ENCODE results near the gene ACY1.
"Not testable (repeated sequence)": the region's sequence is repeated elsewhere in the genome, so short reads cannot be mapped to it uniquely, and the experiment has no call there.

The ACY1 gene

DNA sequence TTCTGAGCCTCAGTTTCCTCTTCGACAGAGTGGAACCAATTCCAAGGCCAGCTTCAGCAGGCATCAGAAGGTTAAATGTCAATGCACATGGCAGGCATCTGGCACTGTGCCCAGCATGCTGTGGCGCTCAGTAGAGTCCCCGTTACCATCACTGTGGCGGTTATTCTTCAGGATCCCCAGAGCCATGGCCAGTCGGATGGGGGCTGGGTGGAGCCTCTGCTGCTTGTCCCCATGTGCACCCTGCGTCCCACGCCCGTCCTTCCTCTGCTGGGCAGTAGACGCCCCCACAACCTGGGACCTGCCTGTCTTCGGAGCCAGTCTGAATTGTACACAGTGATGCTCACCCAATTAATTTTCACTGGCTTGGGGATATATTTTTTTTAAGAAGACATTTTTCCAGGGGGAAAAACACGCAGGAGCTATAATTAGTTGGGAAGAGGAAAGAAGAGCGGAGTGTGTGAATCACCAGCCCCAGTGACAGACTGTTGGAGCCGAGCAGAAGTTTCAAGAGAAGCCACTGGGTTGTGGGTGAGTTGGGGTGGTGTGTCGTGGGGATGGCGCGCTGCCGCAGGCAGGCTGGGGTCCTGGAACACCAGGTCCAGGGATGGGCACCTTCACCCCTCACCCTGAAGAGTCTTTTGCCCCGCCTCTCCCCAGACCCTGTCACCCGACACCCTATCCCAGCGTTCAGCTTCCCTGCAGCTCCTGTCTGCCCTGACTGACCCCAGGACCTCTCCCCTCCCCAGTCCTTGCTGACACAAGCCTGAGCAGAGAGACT is 39.2 kb downstream of the ACY1 start:
- DNase-seq (ENCODE audit: low read depth, low spot score) = no peak
- no peak overlapping the region for H3K27ac ChIP-seq

DNA sequence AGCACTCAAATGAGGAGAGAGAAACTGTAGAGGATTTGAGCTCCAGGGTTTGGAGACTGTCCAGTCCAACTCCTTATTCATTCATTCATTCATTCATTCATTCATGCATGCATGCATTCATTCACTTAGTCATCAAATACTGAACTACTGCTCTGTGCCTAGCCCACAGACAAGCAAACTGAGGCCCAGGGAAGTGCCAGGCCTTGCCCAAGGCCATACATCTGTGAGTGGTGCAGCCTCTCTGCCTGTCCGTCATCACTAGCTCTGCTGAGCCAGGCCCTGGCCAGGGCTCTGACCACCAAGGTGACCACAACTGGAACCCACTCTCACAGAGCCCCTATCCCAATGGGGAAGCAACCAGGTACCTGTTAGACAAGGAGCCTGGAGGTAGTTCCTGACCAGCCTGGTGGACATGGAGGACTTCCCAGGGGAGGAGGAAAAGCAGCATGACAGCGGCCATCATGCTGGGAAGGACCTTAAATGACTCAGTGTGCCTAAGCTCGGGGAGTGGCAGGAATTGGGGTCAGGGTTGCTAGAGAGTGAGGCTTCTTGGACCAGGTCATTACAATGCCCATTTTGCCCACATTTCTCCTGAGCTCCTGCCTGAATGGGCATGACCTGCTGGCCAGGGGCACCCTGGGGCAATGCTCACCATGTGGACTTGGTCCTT is 39.9 kb downstream of the ACY1 start:
- DNase-seq (ENCODE audit: low read depth, low spot score) = no peak
- H3K27ac ChIP-seq = no peak overlapping the region

DNA sequence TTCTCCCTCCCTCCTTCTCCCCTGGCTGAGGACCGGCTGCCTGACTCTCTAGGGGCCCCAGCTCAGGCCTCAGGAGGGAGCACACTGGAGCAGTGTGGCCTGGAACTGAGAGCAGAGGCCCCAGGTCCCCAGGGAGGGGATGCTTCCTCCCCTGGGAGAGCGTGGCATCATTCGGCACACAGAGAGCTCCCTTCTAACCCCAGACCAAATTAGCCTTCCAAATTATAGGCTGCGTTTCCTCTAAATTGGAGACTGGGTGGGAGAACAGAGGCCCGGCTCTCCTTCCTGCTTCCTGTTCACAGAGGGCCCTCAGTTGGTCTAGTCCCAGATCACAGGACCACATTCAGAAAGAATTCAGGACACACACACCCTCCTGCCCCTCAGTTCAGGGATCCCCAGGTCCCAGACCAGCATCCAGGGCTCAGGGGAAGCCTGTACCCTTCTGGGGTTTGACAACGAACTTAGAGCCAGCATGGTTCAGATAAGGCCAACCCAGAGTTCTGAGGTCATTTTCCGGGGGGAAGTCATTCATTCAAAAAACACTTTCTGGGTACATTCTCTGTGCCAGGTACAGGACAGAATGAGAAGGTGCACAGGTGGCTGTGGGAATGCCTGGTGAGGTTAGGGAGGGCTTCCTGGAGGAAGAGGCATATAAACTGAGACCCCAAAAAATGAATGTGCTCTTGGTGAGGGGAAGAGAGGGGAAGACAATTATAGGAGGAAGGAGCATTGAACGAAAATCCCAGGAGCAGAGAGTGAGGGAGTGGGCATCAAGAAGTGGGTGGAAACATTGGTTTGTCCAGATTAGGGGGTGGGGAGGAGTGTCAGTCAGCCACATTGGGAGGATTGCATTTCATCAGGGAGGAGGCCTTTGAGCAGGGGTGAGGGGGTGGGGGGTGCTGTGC is 40.8 kb downstream of the ACY1 start:
- DNase-seq (ENCODE audit: low read depth, low spot score) = no peak
- H3K27ac ChIP-seq = no peak overlapping the region

DNA sequence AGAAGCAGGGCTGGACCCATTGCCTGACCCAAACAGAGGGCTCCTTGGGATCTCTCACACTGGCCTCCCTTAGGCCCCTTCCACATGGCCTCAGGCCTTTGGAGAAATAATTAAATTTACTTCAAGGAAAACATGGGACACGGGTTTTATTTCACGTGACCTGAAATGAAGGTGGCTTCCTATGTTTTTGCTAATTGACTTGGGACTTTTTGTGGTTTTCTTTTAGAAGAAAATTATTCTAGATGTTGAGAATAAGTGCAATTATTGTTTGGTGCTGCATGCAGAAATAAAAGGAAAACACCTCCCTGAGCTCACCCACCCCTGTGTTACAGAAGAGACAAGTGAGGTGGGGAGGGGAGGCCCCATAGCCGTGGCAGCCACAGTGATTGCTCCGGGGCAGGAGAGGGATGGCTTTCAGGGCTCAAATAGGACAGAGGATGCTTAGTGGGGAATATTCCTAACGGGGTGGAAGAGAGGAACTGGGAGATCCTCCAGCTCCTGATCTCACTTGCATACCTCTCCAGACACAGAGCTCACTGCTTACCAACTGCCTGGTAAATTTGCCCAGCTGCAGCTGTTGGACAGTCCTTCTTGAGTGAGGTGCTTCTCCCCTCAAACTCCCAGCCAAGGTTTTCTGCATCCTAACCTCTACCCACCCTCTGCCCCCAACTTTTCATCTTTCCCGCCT is 41.6 kb downstream of the ACY1 start:
- no peak overlapping the region for H3K27ac ChIP-seq
- DNase-seq (ENCODE audit: low read depth, low spot score) = no peak

DNA sequence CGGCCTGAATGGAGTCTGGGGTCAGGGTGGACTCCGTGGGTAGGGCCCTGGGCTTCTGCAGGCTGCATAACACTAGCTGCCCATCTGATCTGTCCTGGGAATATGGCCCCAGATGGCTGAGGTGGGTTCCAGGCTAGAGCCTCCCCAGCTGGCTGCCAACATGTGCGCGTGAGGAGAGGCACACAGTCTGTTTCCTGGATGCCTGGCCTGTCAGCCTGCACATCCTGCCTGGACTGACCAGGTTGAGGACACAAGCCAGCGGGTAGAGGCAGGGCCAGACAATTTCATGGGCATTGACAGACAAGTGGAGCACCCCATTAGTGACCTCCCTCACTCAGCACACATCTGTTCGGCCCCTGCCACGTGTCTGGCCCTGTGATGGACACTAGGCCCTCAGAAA is 42.1 kb downstream of the ACY1 start:
- H3K27ac ChIP-seq = no peak overlapping the region
- DNase-seq (ENCODE audit: low read depth, low spot score) = no peak

DNA sequence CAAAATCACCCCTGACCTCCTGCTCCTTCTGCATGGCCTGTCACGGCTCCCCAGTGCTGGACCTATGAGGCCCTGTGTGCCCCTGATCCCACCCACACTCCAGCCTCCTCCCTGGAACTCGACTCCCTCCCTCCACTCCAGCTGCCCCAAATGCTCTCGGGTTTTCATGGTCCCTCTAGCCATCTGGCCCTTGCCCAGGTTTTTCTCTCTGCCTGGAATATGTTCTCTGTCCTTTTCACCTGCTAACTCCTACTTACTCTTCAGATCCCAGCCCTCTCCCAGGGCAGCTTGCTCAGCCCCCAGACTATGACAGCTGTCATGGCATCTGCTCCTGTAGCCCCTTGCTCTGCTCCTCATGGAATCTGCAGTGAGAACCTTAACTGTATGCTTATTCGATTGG is 42.7 kb downstream of the ACY1 start:
- no peak overlapping the region for H3K27ac ChIP-seq
- no peak for DNase-seq (ENCODE audit: low read depth, low spot score)

DNA sequence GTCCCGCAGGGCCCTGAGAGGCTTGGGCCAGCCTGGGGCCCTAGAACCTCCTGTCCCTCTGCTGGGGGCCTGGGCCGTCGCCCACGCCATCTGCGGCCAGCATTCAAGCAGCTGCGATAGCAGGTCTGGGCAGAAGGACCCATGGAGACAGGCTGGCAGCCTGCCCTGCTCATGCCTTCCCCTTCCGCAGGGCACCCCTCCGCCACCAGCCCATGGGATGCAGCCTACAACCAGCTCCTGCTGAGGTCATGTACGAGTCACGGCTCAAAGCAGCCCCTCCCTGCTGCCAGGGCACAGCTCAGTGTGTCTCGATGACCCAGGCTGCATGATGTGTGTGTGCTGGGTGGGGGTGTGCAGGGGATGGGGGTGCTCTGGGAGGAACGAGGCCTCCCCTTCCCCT is 45.2 kb downstream of the ACY1 start:
- no peak for DNase-seq (ENCODE audit: low read depth, low spot score)
- no peak overlapping the region for H3K27ac ChIP-seq

DNA sequence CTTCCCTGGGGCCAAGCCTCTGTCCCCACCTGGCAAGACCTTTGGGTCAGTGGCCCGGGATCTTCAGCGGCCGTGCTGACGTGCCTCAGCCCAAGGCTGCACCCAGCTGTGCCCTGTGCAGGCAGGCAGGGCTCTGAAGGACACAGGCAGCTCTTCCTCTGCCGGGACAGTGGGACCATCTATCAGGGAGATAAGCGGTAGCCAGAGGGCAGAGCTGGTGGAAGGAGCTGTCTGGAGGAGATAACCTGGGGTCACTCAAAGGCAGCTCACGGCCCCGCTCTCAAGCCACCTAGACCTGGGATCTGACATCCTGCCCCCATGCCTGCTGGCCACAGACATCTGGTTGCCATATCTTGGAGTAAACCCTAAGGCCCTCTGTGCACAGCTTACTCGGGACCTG is 45.7 kb downstream of the ACY1 start:
- DNase-seq (ENCODE audit: low read depth, low spot score) = no peak
- no peak overlapping the region for H3K27ac ChIP-seq

DNA sequence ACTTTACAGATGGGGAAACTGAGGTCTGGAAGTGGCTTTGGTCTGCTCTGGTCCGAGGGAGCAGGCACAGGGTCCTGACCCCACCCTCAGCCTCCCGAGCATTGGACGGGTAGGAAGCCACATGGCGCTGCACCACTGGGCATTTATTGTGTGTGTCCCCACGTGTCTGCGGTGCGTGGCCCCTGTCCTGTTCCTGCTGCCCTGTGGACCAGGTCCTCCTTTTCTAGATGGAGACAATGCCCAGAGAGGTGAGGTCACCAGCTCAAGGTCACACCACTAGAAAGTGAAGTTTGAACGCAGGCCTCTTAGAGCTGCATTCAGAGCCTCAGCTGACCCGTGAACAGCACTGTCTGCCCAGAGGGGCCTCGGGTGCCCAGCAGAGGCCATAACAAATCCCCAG is 46.2 kb downstream of the ACY1 start:
- DNase-seq (ENCODE audit: low read depth, low spot score) = no peak
- H3K27ac ChIP-seq = no peak overlapping the region

DNA sequence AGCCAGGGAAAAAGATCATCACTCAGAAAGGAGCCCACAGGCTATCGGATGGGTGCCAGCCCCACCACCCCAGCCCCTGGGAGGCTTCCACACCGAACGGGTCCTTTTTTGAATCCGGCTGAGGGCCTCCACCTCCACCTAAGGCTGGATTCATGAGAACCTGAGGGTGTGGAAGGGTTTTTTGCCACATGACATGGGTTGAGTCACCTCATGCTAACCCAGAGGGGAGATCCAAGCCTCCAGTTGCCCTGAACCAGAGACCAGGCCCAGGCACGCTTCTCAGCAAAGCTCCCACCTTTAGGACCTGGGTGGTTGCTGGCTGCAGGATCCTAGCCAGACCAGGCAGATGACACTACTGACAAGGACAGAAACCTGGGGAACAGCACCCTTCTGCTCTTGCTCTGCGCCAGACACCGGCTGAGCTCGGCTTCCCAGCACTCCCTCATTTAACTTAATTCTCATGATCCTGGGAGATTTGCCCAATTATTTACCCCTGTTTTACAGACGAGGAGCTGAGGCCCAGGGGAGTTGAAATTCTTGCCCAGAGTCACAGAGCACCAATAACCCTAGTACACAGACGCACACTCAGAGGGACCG is 47.5 kb downstream of the ACY1 start:
- H3K27ac ChIP-seq = peak overlapping the region; percentile 37
- peak; percentile 51 for DNase-seq (ENCODE audit: low read depth, low spot score)

DNA sequence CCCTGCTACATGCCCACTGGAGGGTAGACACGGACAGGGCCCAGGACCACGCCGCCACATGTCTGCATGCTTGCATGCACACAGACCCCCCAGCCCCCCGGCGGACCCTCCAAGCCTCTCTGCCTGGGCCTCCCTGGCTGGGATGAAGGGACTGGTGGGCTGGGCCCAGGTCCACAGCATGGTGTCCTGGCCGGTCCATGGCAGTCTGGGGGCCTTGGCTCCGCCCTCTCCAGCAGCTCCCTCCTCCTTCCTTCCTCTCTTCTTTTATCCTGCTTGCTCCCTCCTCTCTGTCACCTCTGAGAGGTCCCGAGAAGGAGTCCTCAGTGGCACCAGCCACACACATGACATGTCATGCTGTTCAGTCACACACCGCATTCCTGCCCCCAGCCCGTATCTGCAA is 48.6 kb downstream of the ACY1 start:
- H3K27ac ChIP-seq = no peak overlapping the region
- no peak for DNase-seq (ENCODE audit: low read depth, low spot score)

DNA sequence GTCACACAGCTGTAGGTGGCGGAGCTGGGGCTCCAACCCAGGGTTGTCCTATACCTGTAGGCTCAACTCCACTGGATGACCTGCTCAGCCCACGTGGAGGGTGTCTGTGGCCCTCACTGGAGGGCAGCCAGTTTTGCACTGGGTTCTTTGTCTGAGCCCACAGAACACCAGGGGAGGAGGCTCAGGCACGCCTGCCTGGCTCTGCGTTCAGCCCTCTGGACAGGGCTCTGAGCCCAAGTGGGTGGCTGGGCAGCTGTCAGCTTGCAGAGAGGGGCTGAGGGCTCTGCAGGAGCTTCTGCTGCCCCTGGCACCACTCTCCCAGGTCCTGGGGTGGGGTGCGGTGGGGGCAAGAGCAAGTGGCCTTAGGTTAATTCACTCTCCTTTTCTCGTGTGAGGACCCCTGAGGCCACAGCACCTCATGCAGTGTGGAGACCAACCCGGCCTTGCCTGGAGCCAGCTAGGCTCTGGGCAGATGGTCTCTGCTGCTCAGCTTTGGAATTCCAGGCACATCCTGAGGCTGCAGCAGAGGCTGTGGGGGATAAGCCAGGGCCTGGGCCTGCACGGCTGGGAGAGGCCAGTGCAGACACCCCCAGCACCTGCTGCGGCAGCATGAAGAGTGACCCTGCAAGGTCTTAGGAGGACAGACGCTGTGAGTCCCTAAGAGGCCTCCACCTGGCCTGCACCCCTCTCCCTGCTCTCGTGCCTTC is 49.5 kb downstream of the ACY1 start:
- DNase-seq (ENCODE audit: low read depth, low spot score) = no peak
- no peak overlapping the region for H3K27ac ChIP-seq

DNA sequence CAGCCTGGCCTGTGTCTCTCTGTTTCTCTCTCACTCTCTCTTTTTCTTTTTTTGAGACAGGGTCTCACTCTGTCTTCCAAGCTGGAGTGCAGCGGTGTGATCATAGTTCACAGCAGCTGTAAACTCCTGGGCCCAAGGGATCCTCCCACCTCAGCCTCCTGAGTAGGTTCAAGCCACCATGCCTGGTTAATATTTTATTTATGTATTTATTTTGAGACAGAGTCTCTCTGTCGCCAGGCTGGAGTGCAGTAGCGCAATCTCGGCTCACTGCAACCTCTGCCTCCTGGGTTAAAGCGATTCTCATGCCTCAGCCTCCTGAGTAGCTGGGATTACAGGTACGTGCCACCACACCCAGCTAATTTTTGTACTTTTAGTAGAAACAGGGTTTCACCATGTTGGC is 50.4 kb downstream of the ACY1 start:
- DNase-seq (ENCODE audit: low read depth, low spot score) = not testable (repeated sequence)

DNA sequence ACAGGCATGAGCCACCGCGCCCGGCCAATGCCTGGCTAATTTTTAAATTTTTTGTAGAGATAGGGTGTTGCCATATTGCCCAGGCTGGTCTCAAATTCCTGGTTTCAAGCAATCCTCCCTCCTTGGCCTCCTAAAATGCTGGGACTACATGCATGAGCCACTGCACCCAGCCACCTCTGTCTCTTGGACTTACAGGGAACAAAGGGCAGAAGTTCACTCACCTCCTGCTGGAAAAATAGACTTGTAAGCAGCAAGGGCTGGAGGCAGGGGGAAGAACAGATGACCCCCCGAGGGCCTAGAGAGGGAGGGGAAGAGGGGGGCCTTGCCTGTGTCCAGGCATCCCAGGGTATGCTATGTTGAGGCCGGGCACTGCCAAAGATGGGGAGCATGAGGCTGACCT is 50.9 kb downstream of the ACY1 start:
- no peak overlapping the region for H3K27ac ChIP-seq

More for the DNA sequence above, 50.4 kb downstream of the ACY1 start:
- not testable (repeated sequence) for H3K27ac ChIP-seq

DNA sequence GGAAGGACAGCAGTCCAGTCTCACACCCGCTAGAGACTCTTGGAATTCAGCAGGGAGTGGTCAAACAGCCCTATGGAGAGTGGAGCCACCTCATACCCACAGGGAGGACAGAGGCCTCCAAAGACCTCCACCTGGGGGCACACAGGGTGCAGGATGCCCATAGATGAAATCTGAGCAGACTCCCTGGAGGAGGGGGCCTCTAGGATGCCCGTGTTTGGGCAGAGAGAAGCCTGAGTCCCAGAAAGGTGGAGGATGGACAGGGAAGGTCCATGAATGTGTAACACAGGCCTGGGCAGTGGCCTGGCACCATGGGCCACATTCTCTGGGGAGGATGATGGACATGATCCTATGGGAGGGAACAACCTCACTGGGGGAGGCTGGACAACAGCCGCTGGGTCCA is 51.3 kb downstream of the ACY1 start:
- no peak for DNase-seq (ENCODE audit: low read depth, low spot score)

More for the DNA sequence above, 50.9 kb downstream of the ACY1 start:
- DNase-seq (ENCODE audit: low read depth, low spot score) = no peak

DNA sequence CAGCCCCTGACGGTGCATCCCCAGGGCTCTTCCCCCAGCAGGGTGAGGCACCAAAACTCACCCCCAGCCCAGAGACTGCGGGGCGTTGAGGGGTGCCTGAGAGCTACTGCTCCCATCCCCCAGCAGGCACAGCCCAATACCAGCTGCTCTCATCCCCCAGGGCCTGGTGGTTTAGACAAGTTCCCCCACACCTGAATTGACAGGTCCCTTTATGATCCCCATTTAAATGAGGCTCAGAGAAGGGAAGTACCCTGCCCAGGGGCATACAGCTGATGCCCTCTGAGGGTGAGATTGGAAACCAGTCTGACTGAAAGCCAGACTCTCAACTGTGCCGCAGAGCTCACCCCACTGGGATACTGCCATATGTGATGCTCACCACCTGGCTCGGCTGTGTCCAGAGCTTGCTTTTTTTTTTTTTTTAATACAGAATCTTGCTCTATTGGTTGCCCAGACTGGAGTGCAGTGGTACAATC is 52.9 kb downstream of the ACY1 start:
- H3K27ac ChIP-seq = no peak overlapping the region
- DNase-seq (ENCODE audit: low read depth, low spot score) = no peak

More for the DNA sequence above, 51.3 kb downstream of the ACY1 start:
- no peak overlapping the region for H3K27ac ChIP-seq

DNA sequence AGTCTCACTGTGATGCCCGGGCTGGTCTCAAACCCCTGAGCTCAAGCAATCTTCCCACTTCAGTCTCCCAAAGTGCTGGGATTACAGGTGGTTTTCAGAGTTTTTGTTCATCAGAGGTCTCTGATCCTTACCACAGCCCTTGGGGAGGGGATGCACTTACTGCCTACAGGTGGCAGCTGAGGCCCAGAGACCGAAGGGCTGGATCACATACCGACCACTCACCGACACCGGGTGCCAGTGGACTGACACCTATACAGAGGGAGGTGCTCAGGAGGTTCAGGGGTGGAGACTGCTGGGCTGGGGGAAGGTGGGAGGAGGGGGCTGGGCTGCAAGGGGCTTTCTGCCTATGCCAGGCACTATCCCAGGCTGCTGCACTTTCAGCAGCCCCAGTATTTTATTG is 53.5 kb downstream of the ACY1 start:
- peak overlapping the region; percentile 60 for H3K27ac ChIP-seq
- no peak for DNase-seq (ENCODE audit: low read depth, low spot score)

DNA sequence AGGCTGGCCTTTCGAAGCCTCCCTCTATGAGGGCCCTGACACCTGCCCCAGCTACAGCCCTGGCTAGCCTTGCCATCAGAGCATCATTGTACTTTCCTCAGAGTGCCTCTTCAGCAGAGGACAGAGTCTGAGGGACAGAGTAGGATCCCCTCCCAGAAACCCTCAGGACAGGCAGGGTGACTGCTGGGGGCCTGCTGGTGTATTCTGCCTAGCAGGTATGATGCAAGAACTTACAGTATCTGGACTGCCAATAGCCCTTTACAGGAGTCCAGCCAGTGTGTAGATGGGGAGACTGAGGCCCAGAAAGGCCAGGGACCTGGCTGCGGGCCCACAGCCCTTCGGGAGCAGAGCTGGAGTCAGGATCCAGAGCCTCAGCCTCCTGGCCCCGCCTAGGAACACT is 54.0 kb downstream of the ACY1 start:
- no peak for DNase-seq (ENCODE audit: low read depth, low spot score)
- peak overlapping the region; percentile 60 for H3K27ac ChIP-seq

DNA sequence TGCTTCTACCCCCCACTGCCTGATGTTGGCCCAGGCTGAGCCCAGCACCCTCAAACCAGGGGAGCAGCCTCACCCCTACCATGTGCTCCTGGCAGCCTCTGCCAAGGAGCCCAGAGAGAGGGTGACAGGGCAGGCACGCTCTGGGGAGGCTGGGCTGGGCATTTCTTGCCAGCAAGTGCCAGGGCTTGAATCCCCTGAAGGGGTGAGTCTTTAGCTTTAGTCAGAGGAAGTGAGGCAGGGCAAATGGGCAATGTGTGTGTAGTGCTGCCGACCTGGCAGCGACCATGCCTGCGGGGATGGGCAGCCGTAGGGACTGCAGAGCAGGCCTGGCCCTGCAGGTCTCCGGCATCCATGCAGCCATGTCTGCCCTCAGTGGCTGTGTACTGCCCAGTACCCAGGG is 54.9 kb downstream of the ACY1 start:
- no peak for DNase-seq (ENCODE audit: low read depth, low spot score)
- peak overlapping the region; percentile 60 for H3K27ac ChIP-seq

Data from epithelial cell of prostate (primary cell).